ENCODE measurements around the gene S100A4.

- TF ChIP-seq POLR2A (IDR thresholded peaks at IDR 0.05) (no peak), CTCF (IDR thresholded peaks at IDR 0.05) (no peak), EP300 (IDR thresholded peaks at IDR 0.05) (no peak)
Observed at GRCh38 chr1:153506386-153506785, 39.2 kb downstream of the S100A4 start.
